8988T (cell line): ENCODE data around the gene ABCA3.
"Not testable (repeated sequence)": the region's sequence is repeated elsewhere in the genome, so short reads cannot be mapped to it uniquely, and the experiment has no call there.

Experiments used
- DNase-seq: peaks from one replicate; pipeline ENCODE4 v3.0.0; 2011

Gene ABCA3

GRCh38 chr16:2251296-2252111 lies 89.0 kb downstream of the ABCA3 start, which contains the start of gene ECI1:
Gene ECI1 (minus strand): TSS chr16:2251587. CDS start chr16:2251566, 21 bp downstream.
- DNase-seq, result peak; percentile 95

GRCh38 chr16:2250652-2251295 lies 89.8 kb downstream of the ABCA3 start:
- DNase-seq, result no peak

GRCh38 chr16:2246301-2246885 lies 94.1 kb downstream of the ABCA3 start:
- DNase-seq, result peak; percentile 6

DNA sequence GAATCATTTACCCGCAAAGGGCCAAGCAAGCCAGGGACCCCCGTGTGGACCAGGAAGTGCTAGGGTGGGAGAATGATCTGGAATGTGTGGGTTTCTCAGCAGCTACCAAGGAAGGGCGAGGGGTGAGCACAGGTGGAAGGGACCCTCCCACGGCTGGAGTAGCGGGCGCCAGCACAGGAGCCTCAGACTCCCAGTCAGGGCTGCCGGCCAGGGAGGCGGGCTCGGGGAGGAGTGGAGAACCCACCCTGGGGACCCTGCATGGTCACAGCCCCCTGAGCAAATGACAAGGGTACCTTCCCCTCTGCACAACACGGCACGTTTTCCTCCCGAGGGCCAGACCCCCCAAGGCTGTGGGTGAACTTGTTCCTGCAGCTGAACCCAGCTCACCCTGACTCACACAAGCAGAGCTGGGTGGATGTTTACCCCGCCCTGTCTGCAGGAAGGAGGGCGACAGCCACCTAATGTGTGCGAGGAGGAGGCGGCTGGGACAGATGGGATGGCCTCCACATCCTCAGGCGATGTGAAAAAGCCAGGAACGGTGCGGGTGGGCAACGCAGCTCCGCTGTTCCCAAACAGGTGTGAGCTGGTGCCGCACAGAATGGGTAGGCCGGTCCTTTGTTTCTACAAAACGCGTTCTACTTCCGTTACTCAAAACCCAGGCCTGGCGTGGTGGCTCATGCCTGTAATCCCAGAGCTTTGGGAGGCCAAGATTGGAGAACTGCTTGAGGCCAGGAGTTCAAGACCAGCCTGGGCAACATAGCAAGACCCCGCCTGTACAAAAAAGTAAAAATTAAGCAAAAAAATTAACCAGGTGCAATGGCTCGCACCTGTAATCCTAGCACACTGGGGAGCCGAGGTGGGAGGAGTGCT lies 95.4 kb downstream of the ABCA3 start:
- peak; percentile 48 for DNase-seq

DNA sequence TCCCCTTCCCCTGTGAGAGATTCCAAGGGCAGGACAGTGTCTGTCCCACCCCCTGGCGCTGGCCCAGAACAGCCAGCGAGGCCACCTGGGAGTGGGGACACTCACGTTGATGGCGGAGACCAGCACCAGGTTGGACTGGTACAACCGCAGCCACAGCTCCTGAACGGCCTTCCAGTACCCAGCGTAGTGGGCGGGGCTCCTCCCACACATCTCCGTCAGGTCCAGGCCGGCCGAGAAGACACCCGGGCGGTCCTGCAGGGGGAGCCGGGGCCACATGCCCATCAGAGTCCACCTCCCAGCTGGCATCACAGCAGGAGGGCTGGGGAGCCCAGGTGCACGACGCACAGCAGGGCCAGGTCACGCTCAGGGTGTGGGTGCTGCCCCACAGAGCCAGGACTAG lies 96.2 kb downstream of the ABCA3 start:
- DNase-seq, result peak; percentile 38

DNA sequence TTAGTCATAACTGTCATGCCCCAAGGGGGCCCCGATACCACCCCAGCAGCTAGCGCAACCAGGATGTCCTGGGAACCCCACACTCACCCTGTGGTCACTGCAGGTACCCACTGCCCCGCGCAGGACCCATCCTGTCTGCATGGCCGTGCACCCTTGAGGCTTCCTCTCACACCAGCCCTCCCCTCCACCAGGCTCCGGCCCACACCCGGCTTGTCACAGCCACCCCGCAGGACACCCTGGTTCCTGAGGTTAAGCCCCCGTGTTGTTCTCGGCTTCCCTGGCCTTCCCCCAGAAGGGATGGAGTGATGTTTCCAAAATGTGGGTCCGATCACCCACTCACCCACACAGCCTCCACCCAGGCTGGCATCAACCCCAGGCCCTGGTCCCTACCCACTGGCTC lies 96.7 kb downstream of the ABCA3 start:
- peak; percentile 7 for DNase-seq

DNA sequence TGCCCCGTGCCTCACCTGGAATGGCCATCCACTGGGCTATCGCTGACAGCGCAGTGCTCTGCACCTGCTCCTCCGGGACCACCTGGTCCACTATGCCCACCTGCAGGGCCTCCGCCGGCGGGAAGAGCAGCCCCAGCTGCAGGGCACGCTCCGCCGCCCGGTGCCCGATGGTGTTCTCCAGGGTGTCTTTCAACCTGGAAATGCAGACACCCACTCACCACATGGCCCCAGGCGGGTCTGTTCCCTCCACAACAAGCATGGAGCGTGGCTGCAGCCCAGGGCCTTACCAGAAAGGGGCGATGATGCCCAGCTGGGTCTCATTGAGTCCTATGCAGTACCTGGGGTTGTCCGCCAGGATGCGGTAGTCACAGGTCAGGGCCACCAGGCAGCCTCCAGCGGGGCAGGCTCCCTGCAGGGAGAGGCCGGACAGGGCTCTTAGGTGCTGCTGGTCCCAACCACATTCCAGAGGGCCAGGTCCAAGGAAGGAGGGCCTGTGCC lies 97.4 kb downstream of the ABCA3 start:
- peak; percentile 78 for DNase-seq

DNA sequence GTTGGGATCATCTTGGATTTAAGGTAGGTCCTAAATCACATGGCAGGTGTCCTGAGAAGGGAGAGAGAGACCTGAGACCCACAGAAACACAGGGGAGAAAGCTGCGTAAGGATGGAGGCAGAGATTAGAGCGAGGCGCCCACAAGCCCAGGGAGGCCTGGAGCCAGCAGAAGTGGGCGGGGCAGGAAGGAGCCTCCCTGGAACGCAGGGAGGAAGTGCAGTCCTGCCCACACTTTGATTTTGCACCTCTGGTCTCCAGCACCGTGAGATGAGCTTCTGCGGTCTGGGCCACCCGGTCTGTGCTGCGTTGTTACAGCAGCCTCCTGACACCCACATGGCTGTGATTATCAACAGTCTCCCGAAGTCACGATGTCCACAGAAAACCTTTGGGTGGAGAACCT lies 97.9 kb downstream of the ABCA3 start:
- DNase-seq, result peak; percentile 12

- not testable (repeated sequence) for DNase-seq
Measured at GRCh38 chr16:2240331-2240730, 100.2 kb downstream of the ABCA3 start.

GRCh38 chr16:2238838-2239675 lies 101.5 kb downstream of the ABCA3 start:
- peak; percentile 26 for DNase-seq

GRCh38 chr16:2238150-2238837 lies 102.2 kb downstream of the ABCA3 start:
- DNase-seq, result peak; percentile 31

- peak; percentile 17 for DNase-seq
Measured at GRCh38 chr16:2237493-2238149, 102.9 kb downstream of the ABCA3 start.

GRCh38 chr16:2237102-2237482 lies 103.4 kb downstream of the ABCA3 start:
- peak; percentile 7 for DNase-seq

DNA sequence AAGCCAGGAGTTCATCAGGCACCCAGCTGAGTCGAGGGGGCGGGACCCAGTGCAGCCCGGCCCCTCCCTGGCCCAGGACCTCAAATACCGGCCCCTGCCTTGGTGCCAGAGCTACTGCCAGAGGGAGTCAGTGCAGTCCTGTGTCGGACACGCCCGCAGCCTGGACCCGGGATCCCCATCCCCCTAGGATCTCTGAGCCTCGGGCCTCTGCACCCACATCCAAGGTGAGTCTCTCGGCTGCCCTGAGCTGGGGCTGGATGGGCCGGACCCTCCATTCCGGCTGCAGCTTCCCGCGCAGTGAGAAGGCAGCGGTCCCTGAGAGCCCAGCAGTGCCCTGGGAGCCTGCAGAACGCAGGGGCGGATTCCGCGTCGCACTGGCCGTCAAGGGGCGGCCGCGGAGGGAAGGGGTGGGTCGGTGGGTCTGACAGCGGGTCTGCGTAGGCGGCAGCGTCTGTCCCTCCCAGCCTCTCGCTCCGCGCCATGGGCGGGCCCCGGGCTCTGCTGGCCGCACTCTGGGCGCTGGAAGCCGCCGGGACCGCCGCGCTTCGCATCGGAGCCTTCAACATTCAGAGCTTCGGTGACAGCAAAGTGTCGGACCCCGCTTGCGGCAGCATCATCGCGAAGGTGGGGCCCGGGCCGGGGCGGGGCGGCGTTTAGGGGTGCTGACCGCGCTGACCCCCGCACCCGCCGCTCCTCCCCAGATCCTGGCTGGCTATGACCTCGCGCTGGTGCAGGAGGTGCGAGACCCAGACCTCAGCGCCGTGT lies 104.0 kb downstream of the ABCA3 start, which contains the start of gene DNASE1L2:
DNASE1L2 (plus strand) TSS at position 108 of the 765 bp plus-strand sequence; CDS start at position 481, 373 bp downstream.
- DNase-seq, result peak; percentile 78

DNA sequence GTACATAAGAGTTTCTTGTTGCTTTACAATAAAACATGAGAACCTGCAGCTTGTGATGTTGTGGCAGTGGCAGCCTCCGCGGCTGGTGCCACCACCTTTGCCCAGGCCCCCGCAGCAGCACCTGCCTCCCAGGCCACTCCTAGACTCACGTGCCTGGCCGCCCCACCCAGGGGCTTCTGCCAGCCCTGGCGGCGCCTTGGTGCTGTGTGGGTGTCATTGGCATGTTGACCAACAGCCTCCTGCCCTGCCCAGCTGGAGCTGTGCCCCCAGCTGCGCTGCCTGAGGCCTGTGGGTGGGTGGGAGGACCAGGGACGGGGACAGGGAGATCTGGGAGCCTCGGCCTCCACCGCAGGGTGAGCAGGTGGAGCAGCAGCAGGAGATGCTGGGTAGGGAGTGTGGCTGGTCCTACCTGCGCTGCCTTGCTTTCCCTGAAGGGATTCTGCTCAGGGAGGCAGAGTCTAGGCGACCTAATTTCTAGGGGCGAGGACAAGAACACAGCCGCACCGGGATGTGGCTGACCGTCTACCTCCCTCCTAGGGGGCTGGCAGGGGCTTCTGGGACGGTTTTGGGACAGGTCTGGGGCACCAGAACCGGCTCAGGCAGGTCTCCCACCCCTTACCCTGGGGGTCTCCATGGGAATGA lies 104.7 kb downstream of the ABCA3 start:
- no peak for DNase-seq

DNA sequence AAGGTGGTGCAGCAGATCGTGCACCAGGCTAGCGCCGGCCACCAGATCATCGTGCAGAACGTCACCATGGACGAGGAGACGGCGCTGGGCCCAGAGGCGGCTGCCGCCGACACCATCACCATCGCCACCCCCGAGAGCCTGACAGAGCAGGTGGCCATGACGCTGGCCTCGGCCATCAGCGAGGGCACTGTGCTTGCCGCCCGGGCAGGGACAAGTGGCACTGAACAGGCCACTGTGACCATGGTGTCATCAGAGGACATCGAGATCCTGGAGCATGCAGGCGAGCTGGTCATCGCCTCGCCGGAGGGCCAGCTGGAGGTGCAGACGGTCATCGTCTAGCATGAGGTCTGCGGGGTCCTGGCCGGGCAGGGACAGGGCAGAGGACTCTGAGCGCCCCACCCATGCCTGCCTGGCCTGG lies 105.3 kb downstream of the ABCA3 start:
- DNase-seq, result no peak

- DNase-seq, result no peak
Measured at GRCh38 chr16:2234813-2235170, 105.7 kb downstream of the ABCA3 start.

GRCh38 chr16:2233872-2234812 lies 106.4 kb downstream of the ABCA3 start:
- DNase-seq, result no peak
